Spleen (tissue), 11 donors: Measurements from ENCODE around the gene CRYBG3. TPM values are rescaled to one million over a fixed set of nuclear protein-coding genes. Genes with fewer than 3 reads are reported as not detected.

Source experiments
- DNase-seq: peaks from one replicate; pipeline ENCODE4 v3.0.0-alpha.2; 2020
- H3K27ac ChIP-seq, 8 donors: fragments of 200-600 bp; sonication (generic) in 7 of 8; 1 replicate in 4 of 8; 2 replicates in 4 of 8; pipeline versions ENCODE4 v1.5.0 to v1.8.0; 2016 to 2021; ENCODE audit warnings: inconsistent platforms in 4 of 8, mild to moderate bottlenecking in 4 of 8, moderate library complexity in 1 of 8
- H3K27me3 ChIP-seq, 7 donors: fragments of 200-600 bp; sonication (generic) in 6 of 7; replicated peaks in 1 of 7; 1 replicate in 4 of 7; 2 replicates in 3 of 7; pipeline versions ENCODE4 v1.5.0 to v1.8.0; 2016 to 2021; ENCODE audit warnings: inconsistent platforms in 3 of 7, mild to moderate bottlenecking in 1 of 7
- H3K36me3 ChIP-seq, 6 donors: fragments of 200-600 bp; sonication (generic) in 5 of 6; 1 replicate in 4 of 6; 2 replicates in 2 of 6; pipeline versions ENCODE4 v1.5.0 to v1.8.0; 2016 to 2021; ENCODE audit warnings: inconsistent platforms in 2 of 6
- H3K4me1 ChIP-seq, 6 donors: fragments of 200-600 bp; sonication (generic) in 5 of 6; 1 replicate in 3 of 6; 2 replicates in 3 of 6; pipeline versions ENCODE4 v1.5.0 to v1.8.0; 2016 to 2021; ENCODE audit warnings: inconsistent platforms in 3 of 6
- H3K4me3 ChIP-seq, 8 donors: fragments of 200-600 bp; sonication (generic) in 7 of 8; 1 replicate in 4 of 8; 2 replicates in 4 of 8; pipeline versions ENCODE4 v1.5.0 to v1.8.0; 2016 to 2021; ENCODE audit warnings: inconsistent platforms in 4 of 8, mild to moderate bottlenecking in 4 of 8, moderate library complexity in 2 of 8
- H3K9me3 ChIP-seq, 8 donors: fragments of 200-600 bp; sonication (generic) in 7 of 8; 1 replicate in 4 of 8; 2 replicates in 4 of 8; pipeline versions ENCODE4 v1.5.0 to v1.8.0; 2016 to 2021; ENCODE audit warnings: inconsistent platforms in 4 of 8
- CTCF ChIP-seq, 11 experiments: fragments of 200-600 bp in 7 of 11; fragments of 450-650 bp in 4 of 11; sonication (generic) in 4 of 11; IDR thresholded peaks in 8 of 11; conservative IDR thresholded peaks in 3 of 11; 1 replicate in 7 of 11; 2 replicates in 4 of 11; pipeline versions ENCODE4 v1.4.0 to v1.8.0; 2016 to 2021; ENCODE audit warnings: antibody characterized with exemption in 11 of 11, inconsistent platforms in 4 of 11, mild to moderate bottlenecking in 1 of 11
- POLR2A ChIP-seq, 3 donors: fragments of 450-650 bp; IDR thresholded peaks; one replicate each; pipeline ENCODE4 v1.5.1; 2017; ENCODE audit warnings: antibody characterized with exemption in 3 of 3, mild to moderate bottlenecking in 1 of 3
- POLR2AphosphoS5 ChIP-seq, 3 donors: sonication (generic); formaldehyde crosslinking; IDR thresholded peaks; one replicate each; pipeline ENCODE4 v1.5.1; 2017; ENCODE audit warnings: antibody characterized with exemption in 3 of 3
- WGBS, 5 donors: extraction: QIAGEN DNeasy Blood & Tissue Kit in 3 of 5; methylation state at CpG; one replicate each; pipeline versions ENCODE4 v1.1.5 to v1.1.7; 2013 to 2018; 5-methylcytosine and 5-hydroxymethylcytosine counted together
- intact Hi-C: fragments of 100-400 bp; cut with DNase I; formaldehyde crosslinking; loops from one replicate; pipeline ENCODE4 v1.15.0; 2023; ENCODE audit warnings: low total_unique reads
- polyA plus RNA-seq, 3 donors: library from polyadenylated mRNA; stranded (reverse); fragments of 200-250 nt; gene quantifications; one replicate each; pipeline ENCODE4 v1.2.1, GENCODE V29; 2013
- total RNA-seq, 7 donors: library from RNA; depleted of rRNA in 3 of 7; stranded (reverse); fragments of >200 nt in 3 of 7; fragmentation: NEBNext Ultra II Directional in 4 of 7; extraction: Animal tissue kit (Norgen Biotek cat#: 25700) in 4 of 7; gene quantifications; one replicate each; pipeline versions ENCODE4 v1.1.0 to v1.2.1, GENCODE V29; 2016 to 2021
- donor health status: healthy with polysubstance abuse.
- donor health status: DM: no; HTN: no; CAD: no; lungs with moderate emphysema.
- donor health status: DM: no; HTN: no; CAD: no.
- donor health status: Bipolar disorder and iron deficiency.
- donor health status: healthy.
- donor health status: DM: no; HTN: no; CAD: no.
- donor health status: DM: yes; HTN: yes; CAD: no.

CRYBG3 gene
- total and polyA plus RNA-seq, 10 donors: 1.5 to 22.6 (median 17.6) TPM

GRCh38 chr3:97968376-97968775 lies 146.6 kb downstream of the CRYBG3 start:
- 81 to 96% (median 85%) methylated on average over 1 of the region's 1 CpG for WGBS, 5 donors
- DNase-seq: no peak
- Histone ChIP-seq H3K9me3 (no peaks in the 10 kb centered on the region), H3K4me1 (peaks cover 8 to 55% (median 26%) of the 10 kb centered on the region in 6 donors), H3K4me3 (no peak overlapping the region), H3K27ac (no peak overlapping the region), H3K36me3 (peaks cover 0 to 37% (median 8%) of the 10 kb centered on the region in 6 donors), H3K27me3 (no peaks in the 10 kb centered on the region)
- intact Hi-C loops: no loop called here
- TF ChIP-seq CTCF (IDR thresholded peaks at IDR 0.05 in 8 of 11, conservative IDR thresholded peaks at IDR 0.05 in 3 of 11) (no peak), POLR2A (IDR thresholded peaks at IDR 0.05) (no peak), POLR2AphosphoS5 (IDR thresholded peaks at IDR 0.05) (no peak)

- DNase-seq: no peak
- Histone ChIP-seq H3K9me3 (no peaks in the 10 kb centered on the region), H3K4me3 (no peak overlapping the region), H3K27ac (no peak overlapping the region), H3K4me1 (peaks cover 5 to 55% (median 26%) of the 10 kb centered on the region in 6 donors), H3K27me3 (no peaks in the 10 kb centered on the region), H3K36me3 (peaks cover 0 to 27% (median 8%) of the 10 kb centered on the region in 6 donors)
- TF ChIP-seq POLR2A (IDR thresholded peaks at IDR 0.05) (no peak), CTCF (IDR thresholded peaks at IDR 0.05 in 8 of 11, conservative IDR thresholded peaks at IDR 0.05 in 3 of 11) (no peak), POLR2AphosphoS5 (IDR thresholded peaks at IDR 0.05) (no peak)
- WGBS, 5 donors: 85 to 93% (median 90%) methylated on average over 5 of the region's 5 CpGs
- intact Hi-C loops: no loop called here
Observed at GRCh38 chr3:97969541-97969940, 147.7 kb downstream of the CRYBG3 start.

GRCh38 chr3:97970156-97970555 lies 148.3 kb downstream of the CRYBG3 start:
- intact Hi-C loops: no loop called here
- H3K9me3 ChIP-seq: no peaks in the 10 kb centered on the region
- H3K27me3 ChIP-seq: no peaks in the 10 kb centered on the region
- DNase-seq: no peak
- no peak overlapping the region for H3K4me3 ChIP-seq
- TF ChIP-seq CTCF (IDR thresholded peaks at IDR 0.05 in 8 of 11, conservative IDR thresholded peaks at IDR 0.05 in 3 of 11) (no peak), POLR2AphosphoS5 (IDR thresholded peaks at IDR 0.05) (no peak), POLR2A (IDR thresholded peaks at IDR 0.05) (no peak)
- H3K27ac ChIP-seq: no peak overlapping the region
- peaks cover 0 to 22% (median 8%) of the 10 kb centered on the region in 6 donors for H3K36me3 ChIP-seq
- H3K4me1 ChIP-seq: peaks cover 5 to 55% (median 26%) of the 10 kb centered on the region in 6 donors
- 92 to 98% (median 95%) methylated on average over 1 of the region's 1 CpG for WGBS, 5 donors

- Histone ChIP-seq H3K27ac (peak overlapping the region in 6 of 8 donors; percentile 3 to 90 (median 86)), H3K36me3 (peaks cover 0 to 13% (median 8%) of the 10 kb centered on the region in 6 donors), H3K4me3 (peak overlapping the region in 7 of 8 donors; percentile 76 to 95 (median 79)), H3K4me1 (peaks cover 5 to 45% (median 26%) of the 10 kb centered on the region in 6 donors), H3K27me3 (no peaks in the 10 kb centered on the region), H3K9me3 (no peaks in the 10 kb centered on the region)
- WGBS, 5 donors: 59 to 75% (median 66%) methylated on average over 9 of the region's 9 CpGs
- DNase-seq: no peak
- intact Hi-C loops: no loop called here
- TF ChIP-seq POLR2A (IDR thresholded peaks at IDR 0.05) (no peak), CTCF (IDR thresholded peaks at IDR 0.05 in 8 of 11, conservative IDR thresholded peaks at IDR 0.05 in 3 of 11) (no peak)
Observed at GRCh38 chr3:97970956-97971620, 149.3 kb downstream of the CRYBG3 start.
